NCI-H146 treated with DMSO at 0.1 percent for 48 hours (cell line): ENCODE results near the gene TMEM132C.

Experiments used
- DNase-seq: peaks from one replicate; lab custom pipeline; 2025; ENCODE audit not compliant: unreplicated experiment; lab: John Stamatoyannopoulos, UW

The TMEM132C gene

GRCh38 chr12:128337431-128338170, 70.6 kb downstream of the TMEM132C start:
- DNase-seq, result no peak

- no peak for DNase-seq
Measured at GRCh38 chr12:128338386-128339125, 71.6 kb downstream of the TMEM132C start.

GRCh38 chr12:128339126-128339520, 72.2 kb downstream of the TMEM132C start:
- no peak for DNase-seq

GRCh38 chr12:128339631-128340030, 72.7 kb downstream of the TMEM132C start:
- DNase-seq, result no peak

GRCh38 chr12:128353301-128353700, 86.3 kb downstream of the TMEM132C start:
- no peak for DNase-seq

GRCh38 chr12:128356547-128356946, 89.6 kb downstream of the TMEM132C start:
- DNase-seq, result no peak

- no peak for DNase-seq
Measured at GRCh38 chr12:128361400-128361995, 94.5 kb downstream of the TMEM132C start.

GRCh38 chr12:128365032-128365431, 98.1 kb downstream of the TMEM132C start:
- no peak for DNase-seq

- DNase-seq, result no peak
Measured at GRCh38 chr12:128365651-128366231, 98.8 kb downstream of the TMEM132C start.

- no peak for DNase-seq
Measured at GRCh38 chr12:128367961-128368360, 101.0 kb downstream of the TMEM132C start.

- no peak for DNase-seq
Measured at GRCh38 chr12:128381541-128381940, 114.6 kb downstream of the TMEM132C start.

GRCh38 chr12:128381946-128382345, 115.0 kb downstream of the TMEM132C start:
- no peak for DNase-seq

- DNase-seq, result no peak
Measured at GRCh38 chr12:128382946-128383345, 116.0 kb downstream of the TMEM132C start.

- DNase-seq, result no peak
Measured at GRCh38 chr12:128383357-128383937, 116.5 kb downstream of the TMEM132C start.

GRCh38 chr12:128385736-128386135, 118.8 kb downstream of the TMEM132C start:
- DNase-seq, result no peak

- DNase-seq, result no peak
Measured at GRCh38 chr12:128387811-128388422, 120.9 kb downstream of the TMEM132C start.

GRCh38 chr12:128388461-128389000, 121.6 kb downstream of the TMEM132C start:
- no peak for DNase-seq

- DNase-seq, result no peak
Measured at GRCh38 chr12:128393346-128393745, 126.4 kb downstream of the TMEM132C start.

- no peak for DNase-seq
Measured at GRCh38 chr12:128394137-128394536, 127.2 kb downstream of the TMEM132C start.

GRCh38 chr12:128399253-128399652, 132.3 kb downstream of the TMEM132C start:
- no peak for DNase-seq
